ENCODE measurements around the gene TMX3. TPM values are rescaled to one million over a fixed set of nuclear protein-coding genes. Genes with fewer than 3 reads are reported as not detected.

TMX3 gene
- total and polyA plus RNA-seq, 2 donors (not counting 1 experiment from before 2014, with no cell fraction given) = 19.0 to 73.5 TPM

DNA sequence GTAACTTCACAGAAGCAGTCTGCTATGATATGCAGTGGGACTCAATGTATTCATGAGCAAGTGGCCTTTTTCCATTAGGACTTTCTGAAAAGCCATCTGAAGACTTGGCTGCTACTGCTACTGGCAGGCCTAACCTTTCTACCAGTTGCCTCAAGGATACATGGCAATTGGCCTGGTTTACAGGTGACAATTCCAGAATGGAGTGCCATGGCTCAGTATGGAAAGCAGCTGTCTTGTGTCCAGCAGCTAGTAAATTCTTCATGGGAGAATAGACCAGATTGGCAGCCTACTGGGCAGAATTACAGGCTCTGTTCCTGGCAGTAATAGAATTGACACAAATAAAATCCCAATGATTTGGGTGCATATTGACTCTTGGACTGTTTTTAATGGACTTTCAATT is 12.6 kb upstream of the TMX3 start:
- no peaks in the 10 kb centered on the region for H3K27me3 Mint-ChIP-seq
- H3K4me1 ChIP-seq (ENCODE audit: control insufficient read depth in 2 of 2, insufficient read depth in 2 of 2, low read length in 2 of 2) = peaks cover 5 to 8% of the 10 kb centered on the region in 2 donors
- ATAC-seq (ENCODE audit: low read depth) = no peak
- no peak overlapping the region for H3K9ac ChIP-seq (ENCODE audit: low read length)
- intact Hi-C loops (cut with micrococcal nuclease) = no loop called here
- H3K9me3 Mint-ChIP-seq (ENCODE audit: insufficient read depth) = peaks cover 3% of the 10 kb centered on the region
- peaks cover 0 to 14% (median 0%) of the 10 kb centered on the region in 3 donors for H3K9me3 ChIP-seq (ENCODE audit: control extremely low read depth in 1 of 3, control insufficient read depth in 2 of 3, insufficient read depth in 1 of 3, low read length in 2 of 3)
- POLR2A ChIA-PET = no interaction called here
- no peak overlapping the region for H3K4me3 ChIP-seq (ENCODE audit: control extremely low read depth in 1 of 5, extremely low read depth in 1 of 5, insufficient read depth in 1 of 5, low read depth in 2 of 5, low read length in 4 of 5)
- no peaks in the 10 kb centered on the region for H3K36me3 ChIP-seq (replicated peaks in 1 of 2; ENCODE audit: control extremely low read depth in 1 of 2, control insufficient read depth in 1 of 2, extremely low read depth in 1 of 2, insufficient read depth in 2 of 2, low read length in 1 of 2)
- H3K27me3 ChIP-seq (replicated peaks in 1 of 4; ENCODE audit: control extremely low read depth in 1 of 4, control insufficient read depth in 3 of 4, insufficient read depth in 4 of 4, low read length in 3 of 4) = no peaks in the 10 kb centered on the region
- peaks cover 8% of the 10 kb centered on the region for H3K4me1 Mint-ChIP-seq
- no peak overlapping the region for H3K4me3 Mint-ChIP-seq
- no peak overlapping the region for H3K4me2 ChIP-seq (replicated peaks; ENCODE audit: low read depth, low read length, poor library complexity, severe bottlenecking)
- H2AFZ ChIP-seq (ENCODE audit: insufficient read depth, low read depth, low read length, poor library complexity, severe bottlenecking) = no peak overlapping the region
- TF ChIP-seq EZH2 (IDR thresholded peaks at IDR 0.05; ENCODE audit: borderline replicate concordance, insufficient read depth, low read depth, low read length, poor library complexity, severe bottlenecking) (no peak), CTCF (IDR thresholded peaks at IDR 0.05) (no peak)
- H3K27ac ChIP-seq (ENCODE audit: low read length in 2 of 2) = no peak overlapping the region
- CTCF ChIA-PET = no interaction called here
- H3K79me2 ChIP-seq (ENCODE audit: control insufficient read depth, insufficient read depth, low read length) = no peaks in the 10 kb centered on the region
- H4K20me1 ChIP-seq (ENCODE audit: control insufficient read depth, insufficient read depth, low read length, poor library complexity, severe bottlenecking) = no peaks in the 10 kb centered on the region
- DNase-seq = no peak
- H3K27ac Mint-ChIP-seq = no peak overlapping the region

- Mint-ChIP-seq H3K9me3 (ENCODE audit: insufficient read depth) (peaks cover 3% of the 10 kb centered on the region), H3K4me1 (peaks cover 26% of the 10 kb centered on the region), H3K27ac (no peak overlapping the region), H3K4me3 (no peak overlapping the region), H3K27me3 (no peaks in the 10 kb centered on the region)
- no peak for DNase-seq
- H3K27me3 ChIP-seq (replicated peaks in 1 of 4; ENCODE audit: control extremely low read depth in 1 of 4, control insufficient read depth in 3 of 4, insufficient read depth in 4 of 4, low read length in 3 of 4) = no peaks in the 10 kb centered on the region
- H3K36me3 ChIP-seq (replicated peaks in 1 of 2; ENCODE audit: control extremely low read depth in 1 of 2, control insufficient read depth in 1 of 2, extremely low read depth in 1 of 2, insufficient read depth in 2 of 2, low read length in 1 of 2) = no peaks in the 10 kb centered on the region
- TF ChIP-seq EZH2 (IDR thresholded peaks at IDR 0.05; ENCODE audit: borderline replicate concordance, insufficient read depth, low read depth, low read length, poor library complexity, severe bottlenecking) (no peak), CTCF (IDR thresholded peaks at IDR 0.05) (no peak)
- intact Hi-C loops (cut with micrococcal nuclease) = no loop called here
- no peaks in the 10 kb centered on the region for H3K79me2 ChIP-seq (ENCODE audit: control insufficient read depth, insufficient read depth, low read length)
- CTCF ChIA-PET = no interaction called here
- H3K4me3 ChIP-seq (ENCODE audit: control extremely low read depth in 1 of 5, extremely low read depth in 1 of 5, insufficient read depth in 1 of 5, low read depth in 2 of 5, low read length in 4 of 5) = no peak overlapping the region
- WGBS (ENCODE audit: insufficient coverage) = no CpG with 5 or more reads among the region's 2 CpGs
- ATAC-seq (ENCODE audit: low read depth) = no peak
- peaks cover 16 to 19% of the 10 kb centered on the region in 2 donors for H3K4me1 ChIP-seq (ENCODE audit: control insufficient read depth in 2 of 2, insufficient read depth in 2 of 2, low read length in 2 of 2)
- H3K4me2 ChIP-seq (replicated peaks; ENCODE audit: low read depth, low read length, poor library complexity, severe bottlenecking) = no peak overlapping the region
- peaks cover 0 to 14% (median 1%) of the 10 kb centered on the region in 3 donors for H3K9me3 ChIP-seq (ENCODE audit: control extremely low read depth in 1 of 3, control insufficient read depth in 2 of 3, insufficient read depth in 1 of 3, low read length in 2 of 3)
- no peak overlapping the region for H2AFZ ChIP-seq (ENCODE audit: insufficient read depth, low read depth, low read length, poor library complexity, severe bottlenecking)
- H3K27ac ChIP-seq (ENCODE audit: low read length in 2 of 2) = no peak overlapping the region
- H3K9ac ChIP-seq (ENCODE audit: low read length) = no peak overlapping the region
- POLR2A ChIA-PET = no interaction called here
- H4K20me1 ChIP-seq (ENCODE audit: control insufficient read depth, insufficient read depth, low read length, poor library complexity, severe bottlenecking) = no peaks in the 10 kb centered on the region
Observed at GRCh38 chr18:68725346-68725745, 10.4 kb upstream of the TMX3 start.

Measured in B cell (primary cell).